Epithelial cell of prostate (primary cell): ENCODE data around the gene STARD10.

Source experiments
- DNase-seq: peaks from one replicate; pipeline ENCODE4 v3.0.0-alpha.2; 2011; ENCODE audit warnings: low read depth, low spot score
- H3K27ac ChIP-seq: fragments of 450-650 bp; 2 replicates; pipeline ENCODE4 v1.5.1; 2017; ENCODE audit warnings: mild to moderate bottlenecking

Gene STARD10

GRCh38 chr11:72716788-72717435, 76.9 kb downstream of the STARD10 start:
- H3K27ac ChIP-seq: no peak overlapping the region
- DNase-seq: no peak

DNA sequence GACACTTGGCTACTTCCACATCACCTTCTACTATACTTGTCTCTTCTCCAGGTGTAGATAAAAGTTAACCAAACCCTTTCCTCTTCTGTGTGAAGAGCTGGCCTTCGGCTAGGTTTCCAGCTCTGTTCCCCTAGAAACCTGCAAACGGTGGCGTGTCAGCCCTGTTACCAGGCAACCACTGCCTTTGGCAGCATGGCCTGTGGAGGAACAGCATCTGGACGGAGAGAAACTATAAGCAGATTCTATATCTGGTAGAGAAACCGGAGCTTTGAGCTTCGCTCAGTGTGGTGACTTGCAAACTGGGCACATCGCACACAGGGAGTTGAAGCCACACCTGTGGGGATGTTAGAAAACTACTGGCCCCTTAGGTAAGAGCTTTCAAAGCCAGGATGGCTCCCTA, 77.6 kb downstream of the STARD10 start:
- DNase-seq: no peak
- H3K27ac ChIP-seq: no peak overlapping the region

DNA sequence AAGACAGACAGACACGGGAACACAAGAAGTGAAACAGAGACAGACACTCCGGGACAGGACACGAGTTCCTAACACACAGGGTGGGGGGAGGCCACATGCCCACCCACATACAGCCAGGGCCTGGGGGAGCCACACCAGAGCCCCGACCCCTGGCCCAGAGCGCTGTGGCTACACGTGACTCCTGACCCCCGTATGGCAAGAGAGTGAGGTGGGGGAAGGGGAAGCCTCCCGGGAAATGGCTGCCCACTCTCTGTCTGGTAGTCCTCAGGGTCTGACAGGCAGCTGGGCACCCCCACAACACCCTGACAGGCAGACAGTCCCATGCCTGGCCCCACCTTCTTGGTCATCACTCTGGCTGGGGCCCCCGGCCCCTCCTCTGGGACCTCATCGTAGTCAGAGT, 81.0 kb downstream of the STARD10 start:
- H3K27ac ChIP-seq: no peak overlapping the region
- DNase-seq: no peak

GRCh38 chr11:72712168-72712751, 81.6 kb downstream of the STARD10 start:
- DNase-seq: no peak
- no peak overlapping the region for H3K27ac ChIP-seq

GRCh38 chr11:72711141-72711540, 82.7 kb downstream of the STARD10 start:
- DNase-seq: no peak

DNA sequence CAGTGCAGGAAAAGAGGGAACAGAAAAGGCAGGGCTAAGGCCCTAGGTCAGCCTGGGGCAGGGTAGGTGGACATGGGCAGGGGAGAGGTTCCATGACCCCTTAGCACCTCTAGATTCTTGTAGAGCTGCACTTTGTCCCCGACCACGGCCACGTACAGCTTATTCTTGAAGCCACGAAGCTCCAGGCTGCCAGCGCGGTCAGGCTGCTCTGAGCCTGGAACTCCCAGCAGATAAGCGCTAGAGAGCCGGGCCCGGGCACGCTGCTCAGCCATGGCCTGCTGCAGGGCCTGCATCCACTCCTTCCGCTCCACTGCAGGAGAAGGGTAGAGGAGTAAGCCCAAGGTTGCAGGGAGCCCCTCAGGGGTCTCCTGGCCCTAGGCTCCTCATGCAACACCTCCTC, 83.6 kb downstream of the STARD10 start:
- no peak overlapping the region for H3K27ac ChIP-seq
- no peak for DNase-seq

More at GRCh38 chr11:72711141-72711540, 82.7 kb downstream of the STARD10 start:
- H3K27ac ChIP-seq: no peak overlapping the region

DNA sequence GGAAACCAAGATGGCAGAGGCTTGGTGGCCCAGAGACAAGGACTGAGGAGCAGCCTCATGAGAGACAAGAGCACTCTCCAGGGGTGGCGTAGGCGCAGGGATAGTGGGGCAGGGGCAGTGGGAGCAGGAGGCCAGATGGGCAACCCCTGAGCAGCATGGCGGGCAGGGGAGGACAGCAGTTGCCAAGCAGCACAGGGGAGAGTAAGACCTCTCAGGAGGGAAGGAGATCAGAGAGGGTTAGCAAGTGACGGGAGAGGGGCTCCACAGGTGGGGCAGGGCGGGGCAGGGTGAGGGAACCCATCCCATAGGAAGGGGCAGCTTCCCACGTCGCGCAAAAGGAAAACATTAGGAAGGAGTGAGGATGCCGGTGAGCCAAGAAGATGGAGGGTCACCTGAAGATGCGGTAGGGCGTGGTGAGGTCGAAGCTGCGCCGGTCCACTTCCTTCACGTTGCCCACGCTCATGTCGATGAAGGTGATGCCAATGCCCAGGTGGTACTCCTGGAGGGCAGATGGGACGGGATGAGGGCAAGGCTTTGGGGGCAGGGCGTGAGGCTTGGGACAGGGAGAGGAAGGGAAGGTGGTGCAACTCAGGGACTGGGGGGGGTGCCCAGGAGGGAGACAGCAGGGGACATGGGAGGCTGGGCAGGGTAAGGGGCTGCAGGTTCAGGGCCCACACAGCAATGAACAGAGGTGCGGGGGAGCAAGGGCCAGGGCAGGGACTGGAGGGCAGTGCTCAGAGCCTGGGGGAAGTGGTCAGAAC, 84.2 kb downstream of the STARD10 start:
- H3K27ac ChIP-seq: no peak overlapping the region
- DNase-seq: no peak

DNA sequence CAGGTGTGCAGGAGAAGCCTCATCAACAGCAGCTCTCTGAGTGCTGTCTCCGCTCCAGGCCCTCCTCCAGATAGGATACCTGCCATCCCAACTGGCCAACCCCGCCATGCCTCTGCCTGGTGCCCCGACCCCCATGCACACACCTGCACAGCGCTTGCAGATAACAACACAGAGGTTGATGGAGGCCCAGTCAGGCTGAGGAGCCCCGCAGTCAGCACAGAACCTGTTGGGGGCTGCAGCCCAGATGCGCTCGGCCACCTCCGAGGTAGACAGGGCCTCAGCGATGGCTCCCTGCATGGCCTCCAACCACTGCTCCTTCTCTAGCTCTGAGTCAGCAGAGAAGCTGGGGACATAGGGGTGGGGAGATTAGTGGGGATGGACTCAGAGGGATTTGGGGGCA, 86.8 kb downstream of the STARD10 start:
- no peak for DNase-seq
- H3K27ac ChIP-seq: no peak overlapping the region

- no peak for DNase-seq
- H3K27ac ChIP-seq: no peak overlapping the region
These were observed 87.3 kb downstream of the STARD10 start for GRCh38 chr11:72706579-72706978.

GRCh38 chr11:72705442-72706365, 88.1 kb downstream of the STARD10 start:
- no peak overlapping the region for H3K27ac ChIP-seq
- DNase-seq: no peak

DNA sequence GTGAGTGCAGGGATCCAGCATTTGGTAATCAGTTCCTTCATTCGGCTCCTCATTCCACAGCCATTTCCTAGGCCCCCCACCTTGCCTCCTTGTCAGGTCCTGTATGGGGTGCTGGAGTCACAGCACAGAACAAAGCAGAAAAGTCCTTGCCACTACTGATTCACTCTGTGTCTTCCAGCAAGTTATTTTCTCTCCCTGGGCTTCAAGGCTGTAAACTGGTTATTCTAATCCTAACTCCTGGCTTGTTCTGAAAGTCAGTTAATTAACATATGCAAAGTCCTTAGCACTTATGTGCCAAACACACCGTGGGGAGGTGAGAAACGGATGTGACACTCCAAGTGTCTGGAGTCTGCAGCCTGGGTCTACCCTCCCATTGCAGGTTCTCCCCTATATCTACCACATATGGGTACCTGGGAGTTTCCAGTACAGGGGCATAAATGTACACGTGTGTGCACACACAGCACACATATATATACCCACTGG, 89.0 kb downstream of the STARD10 start:
- no peak for DNase-seq
- H3K27ac ChIP-seq: no peak overlapping the region
